Measurements from ENCODE around the gene SETD9. TPM values are rescaled to one million over a fixed set of nuclear protein-coding genes. Genes with fewer than 3 reads are reported as not detected.

The SETD9 gene
- total and polyA plus RNA-seq, 9 of the 15 experiments (the other 6 are each of a cell fraction or from before 2014, with no cell fraction given) = 10.8 to 32.6 (median 19.8) TPM

- TF ChIP-seq ZNF518B (CRISPR knock-in tag; IDR thresholded peaks at IDR 0.05) (no peak), SMC3 (conservative IDR thresholded peaks at IDR 0.05; ENCODE audit: insufficient read depth, low read depth, low read length) (no peak), ZNF444 (CRISPR knock-in tag; IDR thresholded peaks at IDR 0.05) (no peak), SAP30 (IDR thresholded peaks at IDR 0.05; ENCODE audit: borderline replicate concordance, insufficient read depth, low read depth, low read length, poor library complexity, severe bottlenecking) (peak; percentile 53), ZNF740 (CRISPR knock-in tag; IDR thresholded peaks at IDR 0.05) (no peak), ZNF740 (tag; IDR thresholded peaks at IDR 0.05) (no peak), CBFB (CRISPR knock-in tag; IDR thresholded peaks at IDR 0.05) (0 out of 2 replicates have a peak, but pooled peaks have one; percentile 57), MAX (CRISPR knock-in tag; IDR thresholded peaks at IDR 0.05) (peak; percentile 63), SIRT6 (IDR thresholded peaks at IDR 0.05; ENCODE audit: low read depth, low read length) (no peak), TCF3 (CRISPR knock-in tag; IDR thresholded peaks at IDR 0.05) (no peak), POLR2H (tag; IDR thresholded peaks at IDR 0.05; ENCODE audit: low read depth) (peak; percentile 96), DEAF1 (CRISPR knock-in tag; IDR thresholded peaks at IDR 0.05) (0 out of 2 replicates have a peak, but pooled peaks have one; percentile 6), ILF3 (IDR thresholded peaks at IDR 0.05; ENCODE audit: borderline replicate concordance) (no peak), HEY1 (CRISPR knock-in tag; IDR thresholded peaks at IDR 0.05; ENCODE audit: borderline replicate concordance) (no peak), ZC3H8 (IDR thresholded peaks at IDR 0.05) (no peak), CHD1 (IDR thresholded peaks at IDR 0.05; ENCODE audit: low read length) (peak; percentile 56)
- TF ChIP-seq, protein P1, sequence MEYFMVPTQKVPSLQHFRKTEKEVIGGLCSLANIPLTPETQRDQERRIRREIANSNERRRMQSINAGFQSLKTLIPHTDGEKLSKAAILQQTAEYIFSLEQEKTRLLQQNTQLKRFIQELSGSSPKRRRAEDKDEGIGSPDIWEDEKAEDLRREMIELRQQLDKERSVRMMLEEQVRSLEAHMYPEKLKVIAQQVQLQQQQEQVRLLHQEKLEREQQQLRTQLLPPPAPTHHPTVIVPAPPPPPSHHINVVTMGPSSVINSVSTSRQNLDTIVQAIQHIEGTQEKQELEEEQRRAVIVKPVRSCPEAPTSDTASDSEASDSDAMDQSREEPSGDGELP (CRISPR knock-in tag; IDR thresholded peaks at IDR 0.05; ENCODE audit: borderline replicate concordance) = peak; percentile 41
- TF ChIP-seq, protein P2, sequence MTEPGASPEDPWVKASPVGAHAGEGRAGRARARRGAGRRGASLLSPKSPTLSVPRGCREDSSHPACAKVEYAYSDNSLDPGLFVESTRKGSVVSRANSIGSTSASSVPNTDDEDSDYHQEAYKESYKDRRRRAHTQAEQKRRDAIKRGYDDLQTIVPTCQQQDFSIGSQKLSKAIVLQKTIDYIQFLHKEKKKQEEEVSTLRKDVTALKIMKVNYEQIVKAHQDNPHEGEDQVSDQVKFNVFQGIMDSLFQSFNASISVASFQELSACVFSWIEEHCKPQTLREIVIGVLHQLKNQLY (CRISPR knock-in tag; conservative IDR thresholded peaks at IDR 0.05) = no peak
Measured at GRCh38 chr5:56909294-56910209, at the start of gene SETD9 (continued).

All from K562 (cell line).